H1 (cell line): ENCODE data around the gene TAC4. TPM values are rescaled to one million over a fixed set of nuclear protein-coding genes. Genes with fewer than 3 reads are reported as not detected.

ENCODE experiments used
- CTCF ChIA-PET: fragments of 300-600 bp; sonication (Branson Sonifier 250); formaldehyde crosslinking; loops from one replicate; lab custom pipeline; 2021; ENCODE audit not compliant: partially characterized antibody; lab: Charles Lee
- POLR2A ChIA-PET: fragments of 300-600 bp; sonication (Branson Sonifier 250); formaldehyde crosslinking; loops from one replicate; lab custom pipeline; 2021; ENCODE audit warnings: inconsistent platforms; ENCODE audit not compliant: partially characterized antibody; lab: Charles Lee
- DNase-seq, 2 experiments: peaks; one replicate each; pipeline versions ENCODE4 v3.0.0 to v3.0.0-alpha.2; 2010 to 2022; ENCODE audit warnings: low spot score in 2 of 2, low read depth in 1 of 2, mixed read lengths in 1 of 2
- FAIRE-seq: peaks from 2 replicates; lab custom pipeline; 2011; peaks lifted over from hg19 to GRCh38; lab: Jason Lieb, UNC
- H2AFZ ChIP-seq: 2 replicates; pipeline ENCODE4 v1.8.1; 2012; ENCODE audit warnings: low read length, inconsistent platforms
- H2AK5ac ChIP-seq: 2 replicates; pipeline ENCODE4 v1.6.1; 2013; ENCODE audit warnings: low read depth, low read length
- H2BK120ac ChIP-seq: replicated peaks from 2 replicates; pipeline ENCODE3; 2013; ENCODE audit warnings: low read depth, low read length, inconsistent platforms
- H2BK12ac ChIP-seq: 2 replicates; pipeline ENCODE4 v1.6.1; 2013; ENCODE audit warnings: low read depth, low read length
- H2BK15ac ChIP-seq: 2 replicates; pipeline ENCODE4 v1.6.1; 2013; ENCODE audit warnings: low read length
- H2BK20ac ChIP-seq: 2 replicates; pipeline ENCODE4 v1.6.1; 2013; ENCODE audit warnings: low read length
- H2BK5ac ChIP-seq: 2 replicates; pipeline ENCODE4 v1.6.1; 2013; ENCODE audit warnings: low read depth, low read length
- H3K14ac ChIP-seq: 2 replicates; pipeline ENCODE4 v1.6.1; 2013; ENCODE audit warnings: inconsistent platforms; ENCODE audit not compliant: insufficient read length
- H3K18ac ChIP-seq: 2 replicates; pipeline ENCODE4 v1.6.1; 2013; ENCODE audit warnings: low read length; ENCODE audit errors: extremely low read depth
- H3K23ac ChIP-seq: 2 replicates; pipeline ENCODE4 v1.6.1; 2013; ENCODE audit warnings: inconsistent platforms; ENCODE audit not compliant: insufficient read length
- H3K23me2 ChIP-seq: 2 replicates; pipeline ENCODE4 v1.6.1; 2013; ENCODE audit warnings: low read depth, low read length
- H3K27ac ChIP-seq: 2 replicates; pipeline ENCODE4 v1.6.1; 2011; ENCODE audit warnings: low read depth, low read length, inconsistent platforms
- H3K27me3 ChIP-seq, 4 experiments: replicated peaks in 1 of 4; 1 replicate in 1 of 4; 2 replicates in 3 of 4; pipeline versions ENCODE4 v1.6.1 to v1.8.1; 2011 to 2013; ENCODE audit warnings: low read length in 3 of 4, mild to moderate bottlenecking in 3 of 4, inconsistent platforms in 2 of 4, mixed read lengths in 2 of 4, moderate library complexity in 1 of 4; ENCODE audit not compliant: control insufficient read depth in 3 of 4, insufficient read depth in 3 of 4; ENCODE audit errors: extremely low read depth in 1 of 4
- H3K36me3 ChIP-seq, 4 experiments: 2 replicates each; pipeline versions ENCODE4 v1.6.1 to v1.8.1; 2011 to 2013; ENCODE audit warnings: mild to moderate bottlenecking in 4 of 4, low read length in 3 of 4, moderate library complexity in 2 of 4, control low read depth in 1 of 4, inconsistent platforms in 1 of 4; ENCODE audit not compliant: insufficient read depth in 4 of 4, control insufficient read depth in 2 of 4
- H3K4ac ChIP-seq: replicated peaks from 2 replicates; pipeline ENCODE3; 2013; ENCODE audit warnings: low read length, low read depth, mixed read lengths, inconsistent platforms; ENCODE audit not compliant: insufficient read length
- H3K4me1 ChIP-seq, 4 experiments: replicated peaks in 1 of 4; 1 replicate in 1 of 4; 2 replicates in 3 of 4; pipeline versions ENCODE4 v1.6.1 to v1.8.1; 2011 to 2013; ENCODE audit warnings: low read length in 3 of 4, inconsistent platforms in 2 of 4, mixed read lengths in 1 of 4; ENCODE audit not compliant: insufficient read depth in 4 of 4, control insufficient read depth in 3 of 4
- H3K4me2 ChIP-seq, 2 experiments: 2 replicates each; pipeline versions ENCODE4 v1.6.1 to v1.8.1; 2011 to 2013; ENCODE audit warnings: low read depth in 2 of 2, low read length in 2 of 2, control low read depth in 1 of 2, inconsistent platforms in 1 of 2, mild to moderate bottlenecking in 1 of 2; ENCODE audit not compliant: insufficient read depth in 1 of 2
- H3K4me3 ChIP-seq, 4 experiments: fragments of 200-600, 300-600 bp in 1 of 4; sonication (generic), shearing (Covaris generic), sonication (Bioruptor Twin) in 1 of 4; 2 replicates each; pipeline versions ENCODE4 v1.5.1 to v1.8.1; 2011 to 2016; ENCODE audit warnings: low read length in 4 of 4, low read depth in 3 of 4, control low read depth in 2 of 4, inconsistent platforms in 2 of 4, mild to moderate bottlenecking in 2 of 4, mixed read lengths in 1 of 4, moderate library complexity in 1 of 4; ENCODE audit not compliant: insufficient read depth in 2 of 4; ENCODE audit errors: extremely low read depth in 1 of 4
- H3K56ac ChIP-seq: replicated peaks from 2 replicates; pipeline ENCODE3; 2013; ENCODE audit warnings: low read depth, mild to moderate bottlenecking, mixed read lengths, low read length, inconsistent platforms; ENCODE audit not compliant: insufficient read length
- H3K79me1 ChIP-seq: 2 replicates; pipeline ENCODE4 v1.6.1; 2013; ENCODE audit warnings: low read depth, low read length, control low read depth
- H3K79me2 ChIP-seq, 2 experiments: 2 replicates each; pipeline versions ENCODE4 v1.6.1 to v1.8.1; 2012 to 2013; ENCODE audit warnings: low read length in 2 of 2, mild to moderate bottlenecking in 2 of 2, inconsistent platforms in 1 of 2; ENCODE audit not compliant: insufficient read depth in 2 of 2, control insufficient read depth in 1 of 2
- H3K9ac ChIP-seq, 4 experiments: replicated peaks in 1 of 4; 1 replicate in 1 of 4; 2 replicates in 3 of 4; pipeline versions ENCODE4 v1.6.1 to v1.8.1; 2011 to 2013; ENCODE audit warnings: low read depth in 3 of 4, low read length in 3 of 4, control low read depth in 2 of 4, mild to moderate bottlenecking in 2 of 4, moderate library complexity in 2 of 4, inconsistent platforms in 1 of 4; ENCODE audit errors: extremely low read depth in 1 of 4
- H3K9me3 ChIP-seq, 2 experiments: 2 replicates each; pipeline versions ENCODE4 v1.6.1 to v1.8.1; 2012 to 2013; ENCODE audit warnings: mild to moderate bottlenecking in 2 of 2, moderate library complexity in 2 of 2, control low read depth in 1 of 2, inconsistent platforms in 1 of 2, low read depth in 1 of 2, low read length in 1 of 2, mixed read lengths in 1 of 2; ENCODE audit not compliant: insufficient read depth in 2 of 2
- H4K20me1 ChIP-seq, 2 experiments: replicated peaks in 1 of 2; 2 replicates each; pipeline versions ENCODE3 to v1.8.1; 2011 to 2013; ENCODE audit warnings: inconsistent platforms in 2 of 2, low read length in 2 of 2, mild to moderate bottlenecking in 1 of 2; ENCODE audit not compliant: insufficient read depth in 2 of 2, control insufficient read depth in 1 of 2
- H4K5ac ChIP-seq: 2 replicates; pipeline ENCODE4 v1.6.1; 2013; ENCODE audit warnings: low read length, low read depth, mixed read lengths, inconsistent platforms; ENCODE audit not compliant: insufficient read length
- H4K8ac ChIP-seq: 2 replicates; pipeline ENCODE4 v1.8.0; 2013; ENCODE audit warnings: mild to moderate bottlenecking, moderate library complexity, low read length, inconsistent platforms; ENCODE audit not compliant: insufficient read depth; ENCODE audit errors: extremely low read depth
- H4K91ac ChIP-seq: replicated peaks from 2 replicates; pipeline ENCODE3; 2013; ENCODE audit warnings: low read length, mixed read lengths, inconsistent platforms; ENCODE audit not compliant: insufficient read length
- CHD1 ChIP-seq: IDR thresholded peaks from 2 replicates; pipeline ENCODE4 v1.6.1; 2012; ENCODE audit warnings: low read depth, low read length, improper control_type of control experiment
- CHD2 ChIP-seq: IDR thresholded peaks from 2 replicates; pipeline ENCODE4 v1.6.1; 2012; ENCODE audit warnings: low read length, improper control_type of control experiment
- NRF1 ChIP-seq: IDR thresholded peaks from 2 replicates; pipeline ENCODE4 v1.6.1; 2011; ENCODE audit warnings: mild to moderate bottlenecking, low read depth, low read length, improper control_type of control experiment
- TBP ChIP-seq: IDR thresholded peaks from 2 replicates; pipeline ENCODE4 v1.6.1; 2011; ENCODE audit warnings: low read depth, low read length, improper control_type of control experiment
- YY1 ChIP-seq: IDR thresholded peaks from 2 replicates; pipeline ENCODE4 v1.6.1; 2011; ENCODE audit warnings: low read depth, mild to moderate bottlenecking, low read length
- WGBS, 2 experiments: shearing (Covaris generic) in 1 of 2; methylation state at CpG; one replicate each; pipeline versions ENCODE4 v1.1.6 to v1.1.7; 2013 to 2015; ENCODE audit warnings: low lambda C conversion rate in 2 of 2, mixed read lengths in 2 of 2, inconsistent platforms in 1 of 2, low coverage in 1 of 2, missing lambda C conversion rate in 1 of 2; ENCODE audit not compliant: insufficient replicate concordance in 2 of 2, insufficient coverage in 1 of 2, insufficient read length in 1 of 2; ENCODE audit errors: extremely low coverage in 1 of 2, missing lambda C conversion rate in 1 of 2; 5-methylcytosine and 5-hydroxymethylcytosine counted together
- polyA plus RNA-seq, 7 experiments: library from polyadenylated mRNA; depleted of rRNA in 3 of 7; stranded (reverse) in 5 of 7; unstranded in 2 of 7; fragments of >200 nt in 5 of 7; fragments of 200-250 nt in 2 of 7; gene quantifications; 1 replicate in 5 of 7; 2 replicates in 1 of 7; 4 replicates in 1 of 7; pipeline versions ENCODE4 v1.2.1 to v1.2.3, GENCODE V29; 2011 to 2013; ENCODE audit warnings: missing spikeins in 2 of 7, mixed read lengths in 2 of 7
- total RNA-seq: library from RNA; stranded (reverse); fragmentation: NEBNext Ultra II Directional; extraction: Animal tissue kit (Norgen Biotek cat#: 25700); gene quantifications from 2 replicates; pipeline ENCODE4 v1.2.1, GENCODE V29; 2021

The TAC4 gene
- total and polyA plus RNA-seq, 2 of the 8 experiments (the other 6 are each of a cell fraction or from before 2014, with no cell fraction given), result 0.15 TPM; not detected in 1

DNA sequence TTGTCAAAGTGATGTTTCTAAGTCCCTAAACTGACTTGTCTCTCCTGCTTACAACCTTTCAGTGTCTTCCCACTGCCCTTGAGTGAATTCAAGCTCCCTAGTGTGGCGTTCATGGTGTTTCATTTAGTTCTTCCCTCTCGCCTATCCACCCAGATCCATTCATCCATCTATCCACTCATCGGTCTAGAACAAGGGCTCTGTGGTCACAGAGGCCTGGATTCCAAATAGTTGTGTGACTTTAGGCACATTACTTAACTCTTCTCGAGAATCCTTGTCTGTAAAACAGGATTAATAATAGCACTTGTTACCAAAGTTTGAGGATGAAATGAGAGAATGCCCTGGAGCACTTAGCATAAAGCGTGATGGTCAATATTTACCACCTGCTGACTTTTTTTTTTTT is 870 bp upstream of the TAC4 start:
- ChIA-PET CTCF (interaction anchor here (0.5 to 26.5 kb wide), 5 partner anchors 9 to 1004 kb away, joined by 3 to 547 read pairs (median 5); partner anchors contain the start of gene DLX3), POLR2A (interaction anchor here (0.8 to 1.7 kb wide), 4 partner anchors 8 to 61 kb away, joined by 3 to 5 read pairs (median 4); no protein-coding TSS in a partner anchor)
- Histone ChIP-seq H3K23me2 (peaks cover 8% of the 10 kb centered on the region; the same call in 1 of the 2 replicates), H3K18ac (no peak overlapping the region), H3K4me1 (peaks cover 3 to 12% (median 3%) of the 10 kb centered on the region in 4 experiments; a peak in 6 of 7 replicates), H2BK12ac (no peak overlapping the region), H2AK5ac (no peak overlapping the region), H3K4me3 (no peak overlapping the region), H3K36me3 (no peaks in the 10 kb centered on the region; a peak in 1 of 8 replicates), H3K9me3 (no peaks in the 10 kb centered on the region), H2BK20ac (no peak overlapping the region), H2BK5ac (no peak overlapping the region), H4K8ac (no peak overlapping the region), H3K27ac (no peak overlapping the region), H3K14ac (no peak overlapping the region), H2BK120ac (no peak overlapping the region), H3K4ac (no peak overlapping the region), H4K20me1 (peaks cover 4 to 10% of the 10 kb centered on the region in 2 experiments), H2BK15ac (no peak overlapping the region), H3K79me2 (no peaks in the 10 kb centered on the region), H3K27me3 (peaks cover 1 to 22% (median 12%) of the 10 kb centered on the region in 4 experiments; a peak in 6 of 7 replicates), H3K4me2 (no peak overlapping the region), H3K9ac (no peak overlapping the region; a peak in 1 of 7 replicates), H3K79me1 (no peaks in the 10 kb centered on the region), H4K91ac (no peak overlapping the region), H3K23ac (no peak overlapping the region), H4K5ac (no peak overlapping the region), H2AFZ (no peak overlapping the region), H3K56ac (no peak overlapping the region)
- 91% methylated on average over 5 of the region's 5 CpGs; no CpG with 5 or more reads in 1 of the 2 experiments for WGBS, 2 experiments
- no peak for DNase-seq
- FAIRE-seq, result no peak
- TF ChIP-seq NRF1, result no peak
- no peak for TF ChIP-seq TBP
- TF ChIP-seq CHD2, result no peak
- TF ChIP-seq CHD1, result no peak
- TF ChIP-seq YY1, result no peak
